Mesendoderm (in vitro differentiated cells): ENCODE measurements around the gene PRDX5. TPM values are rescaled to one million over a fixed set of nuclear protein-coding genes. Genes with fewer than 3 reads are reported as not detected.
A peak's percentile ranks its signal among the peaks of the same experiment; 100 is the strongest.

Source experiments
- DNase-seq: peaks from one replicate; pipeline ENCODE4 v3.0.0; 2013
- H2AK5ac ChIP-seq: 2 replicates; pipeline ENCODE4 v1.6.1; 2013; ENCODE audit warnings: low read length, inconsistent platforms
- H2BK120ac ChIP-seq: 2 replicates; pipeline ENCODE4 v1.6.1; 2013; ENCODE audit warnings: low read depth, mild to moderate bottlenecking, low read length, moderate library complexity, mixed read lengths
- H2BK15ac ChIP-seq: replicated peaks from 2 replicates; pipeline ENCODE4 v1.6.1; 2013; ENCODE audit warnings: low read depth, mild to moderate bottlenecking, moderate library complexity
- H2BK5ac ChIP-seq: 2 replicates; pipeline ENCODE4 v1.6.1; 2013; ENCODE audit warnings: low read length, inconsistent platforms
- H3K18ac ChIP-seq: 2 replicates; pipeline ENCODE4 v1.6.1; 2013; ENCODE audit warnings: mild to moderate bottlenecking, low read length, mixed read lengths
- H3K23ac ChIP-seq: one replicate; pipeline ENCODE4 v1.6.1; 2013; ENCODE audit warnings: low read length
- H3K27ac ChIP-seq: 2 replicates; pipeline ENCODE4 v1.5.1; 2013; ENCODE audit warnings: low read depth, mild to moderate bottlenecking, inconsistent platforms, low read length, moderate library complexity
- H3K27me3 ChIP-seq: 2 replicates; pipeline ENCODE4 v1.6.1; 2013; ENCODE audit warnings: low read length, control low read depth, mild to moderate bottlenecking, inconsistent platforms; ENCODE audit not compliant: insufficient read depth, poor library complexity
- H3K36me3 ChIP-seq: 2 replicates; pipeline ENCODE4 v1.6.1; 2013; ENCODE audit warnings: low read length, inconsistent platforms; ENCODE audit not compliant: control insufficient read depth, insufficient read depth
- H3K4ac ChIP-seq: one replicate; pipeline ENCODE4 v1.6.1; 2013; ENCODE audit warnings: low read depth, mild to moderate bottlenecking, low read length, moderate library complexity
- H3K4me1 ChIP-seq: 2 replicates; pipeline ENCODE4 v1.6.1; 2013; ENCODE audit warnings: low read depth, low read length, inconsistent platforms; ENCODE audit not compliant: control insufficient read depth
- H3K4me2 ChIP-seq: 2 replicates; pipeline ENCODE4 v1.6.1; 2013; ENCODE audit warnings: low read length
- H3K4me3 ChIP-seq: 2 replicates; pipeline ENCODE4 v1.5.1; 2013; ENCODE audit warnings: mild to moderate bottlenecking, low read length
- H3K56ac ChIP-seq: one replicate; pipeline ENCODE4 v1.6.1; 2013; ENCODE audit warnings: low read length
- H3K79me1 ChIP-seq: 2 replicates; pipeline ENCODE4 v1.6.1; 2013; ENCODE audit warnings: low read length, inconsistent platforms
- H3K79me2 ChIP-seq: 2 replicates; pipeline ENCODE4 v1.6.1; 2013; ENCODE audit warnings: mild to moderate bottlenecking, low read length; ENCODE audit not compliant: control insufficient read depth, insufficient read depth
- H3K9ac ChIP-seq: 2 replicates; pipeline ENCODE4 v1.6.1; 2013; ENCODE audit warnings: low read length, inconsistent platforms
- H4K5ac ChIP-seq: one replicate; pipeline ENCODE4 v1.6.1; 2013; ENCODE audit warnings: low read length
- H4K8ac ChIP-seq: one replicate; pipeline ENCODE4 v1.6.1; 2013; ENCODE audit warnings: low read depth, mild to moderate bottlenecking, control low read depth, low read length, moderate library complexity
- WGBS: extraction: QIAGEN DNeasy Blood & Tissue Kit; methylation state at CpG from one replicate; pipeline ENCODE4 v1.1.7; 2013; ENCODE audit warnings: low lambda C conversion rate, missing lambda C conversion rate; ENCODE audit not compliant: insufficient coverage; ENCODE audit errors: extremely low coverage; 5-methylcytosine and 5-hydroxymethylcytosine counted together
- polyA plus RNA-seq, 2 experiments: library from polyadenylated mRNA; stranded (reverse); fragments of 200-250 nt; gene quantifications; one replicate each; pipeline ENCODE4 v1.2.3, GENCODE V29; 2013

PRDX5 gene
- 99.0 TPM for polyA plus RNA-seq (2013, experiment 1 of 2)
- 97.3 TPM for polyA plus RNA-seq (2013, experiment 2 of 2)

GRCh38 chr11:64317961-64318765 lies at the start of gene PRDX5:
Gene PRDX5 (plus strand): TSS chr11:64318121. CDS start chr11:64318216, 95 bp downstream.
- peak; percentile 97 for DNase-seq

GRCh38 chr11:64268893-64269539 lies 48.9 kb upstream of the PRDX5 start:
- Histone ChIP-seq H3K27me3 (no peaks in the 10 kb centered on the region), H2AK5ac (no peak overlapping the region), H3K79me1 (no peaks in the 10 kb centered on the region), H3K18ac (peak overlapping the region; percentile 81), H3K56ac (peak overlapping the region; percentile 95), H3K23ac (peak overlapping the region; percentile 90), H2BK120ac (peak overlapping the region; percentile 14), H3K36me3 (peaks cover 6% of the 10 kb centered on the region), H3K4me1 (peaks cover 5% of the 10 kb centered on the region), H4K8ac (no peak overlapping the region), H3K9ac (peak overlapping the region; percentile 91), H2BK5ac (peak overlapping the region; percentile 95), H3K4me3 (peak overlapping the region; percentile 62), H2BK15ac (no peak overlapping the region), H3K27ac (peak overlapping the region; percentile 96), H4K5ac (no peak overlapping the region), H3K79me2 (no peaks in the 10 kb centered on the region), H3K4me2 (peak overlapping the region; percentile 94), H3K4ac (peak overlapping the region; percentile 74)
- peak; percentile 95 for DNase-seq
- no CpG with 5 or more reads among the region's 34 CpGs for WGBS

More at GRCh38 chr11:64317961-64318765, at the start of gene PRDX5:
- H2BK120ac ChIP-seq, result peak within 1 kb of the TSS; percentile 49
- H2BK15ac ChIP-seq, result peak within 1 kb of the TSS; percentile 3
- no peak within 1 kb of the TSS for H4K5ac ChIP-seq
- no peaks in the 10 kb centered on the region for H3K27me3 ChIP-seq
- peaks cover 4% of the 10 kb centered on the region for H3K79me2 ChIP-seq
- no peaks in the 10 kb centered on the region for H3K36me3 ChIP-seq
- peaks cover 7% of the 10 kb centered on the region for H3K79me1 ChIP-seq
- H2BK5ac ChIP-seq, result peak within 1 kb of the TSS; percentile 95
- peak within 1 kb of the TSS; percentile 83 for H3K4ac ChIP-seq
- peak within 1 kb of the TSS; percentile 83 for H3K23ac ChIP-seq
- H3K56ac ChIP-seq, result peak within 1 kb of the TSS; percentile 96
- peaks cover 3% of the 10 kb centered on the region for H3K4me1 ChIP-seq
- peak within 1 kb of the TSS; percentile 97 for H3K27ac ChIP-seq
- WGBS, result no CpG with 5 or more reads among the region's 61 CpGs
- H4K8ac ChIP-seq, result peak within 1 kb of the TSS; percentile 93
- H3K9ac ChIP-seq, result peak within 1 kb of the TSS; percentile 93
- peak within 1 kb of the TSS; percentile 91 for H3K4me3 ChIP-seq
- peak within 1 kb of the TSS; percentile 84 for H3K18ac ChIP-seq
- peak within 1 kb of the TSS; percentile 89 for H3K4me2 ChIP-seq
- peak within 1 kb of the TSS; percentile 24 for H2AK5ac ChIP-seq

DNA sequence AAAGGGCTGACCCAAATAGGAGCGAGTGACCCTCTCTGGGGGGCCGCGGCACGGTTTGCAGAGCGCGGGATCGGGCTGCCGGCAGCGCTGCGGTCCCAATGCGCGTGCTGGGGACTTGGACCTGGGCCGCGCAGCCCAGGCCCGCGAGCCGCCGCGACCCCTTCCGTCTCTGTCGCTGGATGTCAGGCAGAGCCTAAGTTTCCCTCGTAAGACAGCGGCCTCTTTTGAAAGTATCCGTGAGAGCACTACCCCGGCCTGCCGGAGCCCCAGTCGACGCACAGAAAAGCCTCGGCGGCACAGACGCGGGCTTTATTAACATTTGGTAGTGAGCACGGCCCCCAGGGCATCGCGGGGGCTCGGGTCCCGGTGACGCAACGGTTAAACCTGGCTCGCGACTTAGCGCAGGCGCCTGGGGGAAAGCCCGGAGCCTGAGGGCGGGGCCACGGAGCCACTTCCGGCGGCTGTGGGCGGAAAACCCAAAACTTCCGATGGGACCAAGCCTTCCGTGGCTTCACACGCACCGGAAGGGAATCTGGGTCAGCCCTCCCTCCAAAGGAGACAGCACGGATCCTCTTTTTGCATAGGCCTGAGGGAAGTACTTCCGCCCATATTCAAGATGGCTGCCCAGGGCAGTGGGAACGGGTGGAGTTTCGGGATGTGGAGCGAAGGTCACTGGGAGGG lies 48.2 kb upstream of the PRDX5 start:
- Histone ChIP-seq H2BK5ac (peak overlapping the region; percentile 65), H4K8ac (no peak overlapping the region), H3K27ac (peak overlapping the region; percentile 96), H3K4ac (peak overlapping the region; percentile 74), H3K4me3 (peak overlapping the region; percentile 62), H2AK5ac (no peak overlapping the region), H3K4me2 (peak overlapping the region; percentile 94), H2BK15ac (no peak overlapping the region), H3K18ac (peak overlapping the region; percentile 81), H2BK120ac (peak overlapping the region; percentile 14), H3K36me3 (peaks cover 1% of the 10 kb centered on the region), H3K27me3 (no peaks in the 10 kb centered on the region), H3K56ac (peak overlapping the region; percentile 97), H3K79me2 (no peaks in the 10 kb centered on the region), H3K79me1 (no peaks in the 10 kb centered on the region), H3K9ac (peak overlapping the region; percentile 93), H3K23ac (no peak overlapping the region), H4K5ac (no peak overlapping the region), H3K4me1 (peaks cover 5% of the 10 kb centered on the region)
- no CpG with 5 or more reads among the region's 58 CpGs for WGBS
- DNase-seq, result peak; percentile 100

- Histone ChIP-seq H3K4me1 (no peaks in the 10 kb centered on the region), H4K5ac (no peak overlapping the region), H3K9ac (no peak overlapping the region), H4K8ac (no peak overlapping the region), H3K18ac (no peak overlapping the region), H3K27ac (no peak overlapping the region), H3K23ac (no peak overlapping the region), H3K56ac (peak overlapping the region; percentile 25), H2BK5ac (no peak overlapping the region), H3K4me2 (no peak overlapping the region), H3K4ac (no peak overlapping the region), H3K36me3 (no peaks in the 10 kb centered on the region), H3K79me2 (no peaks in the 10 kb centered on the region), H2AK5ac (no peak overlapping the region), H3K79me1 (no peaks in the 10 kb centered on the region), H3K27me3 (no peaks in the 10 kb centered on the region), H3K4me3 (no peak overlapping the region), H2BK120ac (no peak overlapping the region), H2BK15ac (no peak overlapping the region)
- no peak for DNase-seq
- WGBS, result no CpG with 5 or more reads among the region's 15 CpGs
Observed at GRCh38 chr11:64275031-64275800, 42.7 kb upstream of the PRDX5 start.

DNA sequence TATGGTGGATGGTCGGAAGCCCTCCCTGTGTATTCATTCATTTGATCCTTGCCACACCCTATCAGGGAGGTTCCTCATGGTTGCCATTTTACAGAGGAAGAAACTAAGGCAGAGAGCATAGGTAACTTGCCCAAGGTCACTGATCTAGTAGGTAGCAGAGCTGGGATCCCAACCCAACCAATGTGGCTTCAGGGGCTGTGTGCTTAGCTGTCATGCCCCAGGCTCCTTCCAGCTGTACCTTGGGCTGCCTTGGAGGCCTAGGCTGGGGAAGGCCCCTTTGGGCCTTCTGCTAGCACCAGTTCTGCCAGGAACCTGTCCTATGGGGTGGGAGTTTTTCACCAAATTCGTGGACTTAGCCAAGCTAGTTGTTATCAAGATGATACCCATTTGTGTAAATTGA lies 42.1 kb upstream of the PRDX5 start:
- DNase-seq, result no peak
- Histone ChIP-seq H2AK5ac (no peak overlapping the region), H3K4me1 (no peaks in the 10 kb centered on the region), H3K9ac (no peak overlapping the region), H3K4me3 (no peak overlapping the region), H4K8ac (no peak overlapping the region), H4K5ac (no peak overlapping the region), H3K4ac (no peak overlapping the region), H2BK15ac (no peak overlapping the region), H3K27me3 (no peaks in the 10 kb centered on the region), H3K79me2 (no peaks in the 10 kb centered on the region), H3K4me2 (no peak overlapping the region), H3K27ac (no peak overlapping the region), H3K79me1 (no peaks in the 10 kb centered on the region), H3K36me3 (no peaks in the 10 kb centered on the region), H3K23ac (no peak overlapping the region), H2BK120ac (no peak overlapping the region), H3K18ac (no peak overlapping the region), H3K56ac (no peak overlapping the region), H2BK5ac (no peak overlapping the region)
- WGBS, result no CpG with 5 or more reads among the region's 2 CpGs
